GM23248 (cell line): Measurements from ENCODE around the gene DCLK2. TPM values are rescaled to one million over a fixed set of nuclear protein-coding genes. Genes with fewer than 3 reads are reported as not detected.

Source experiments
- DNase-seq: peaks from one replicate; pipeline ENCODE4 v3.0.0-alpha.2; 2015
- H2AFZ ChIP-seq: fragments of 200-600 bp; sonication (generic); 2 replicates; pipeline ENCODE4 v1.6.1; 2016; ENCODE audit warnings: antibody characterized with exemption
- H3F3A ChIP-seq: fragments of 200-600 bp; sonication (generic); 2 replicates; pipeline ENCODE4 v1.6.1; 2016; ENCODE audit warnings: mild to moderate bottlenecking, antibody characterized with exemption, mixed run types; ENCODE audit not compliant: insufficient read depth
- H3K27ac ChIP-seq: fragments of 200-600 bp; sonication (generic); 2 replicates; pipeline ENCODE4 v1.5.1; 2016; ENCODE audit warnings: mild to moderate bottlenecking
- H3K27me3 ChIP-seq: fragments of 200-600 bp; sonication (generic); replicated peaks from 2 replicates; pipeline ENCODE4 v1.6.1; 2016; ENCODE audit warnings: mild to moderate bottlenecking; ENCODE audit not compliant: insufficient read depth
- H3K36me3 ChIP-seq: fragments of 200-600 bp; sonication (generic); 2 replicates; pipeline ENCODE4 v1.6.1; 2016; ENCODE audit warnings: low read depth, mild to moderate bottlenecking
- H3K4me1 ChIP-seq: fragments of 200-600 bp; sonication (generic); 2 replicates; pipeline ENCODE4 v1.6.1; 2016; ENCODE audit warnings: mild to moderate bottlenecking; ENCODE audit not compliant: insufficient read depth
- H3K4me2 ChIP-seq: fragments of 200-600 bp; sonication (generic); one replicate; pipeline ENCODE4 v1.6.1; 2016; ENCODE audit warnings: mild to moderate bottlenecking; ENCODE audit not compliant: unreplicated experiment
- H3K4me3 ChIP-seq: fragments of 200-600 bp; sonication (generic); 2 replicates; pipeline ENCODE4 v1.5.1; 2016; ENCODE audit warnings: mild to moderate bottlenecking
- H3K79me2 ChIP-seq: fragments of 200-600 bp; sonication (generic); 2 replicates; pipeline ENCODE4 v1.6.1; 2016; ENCODE audit warnings: mild to moderate bottlenecking; ENCODE audit not compliant: insufficient read depth
- H3K9ac ChIP-seq: fragments of 200-600 bp; sonication (generic); 2 replicates; pipeline ENCODE4 v1.6.1; 2016; ENCODE audit warnings: mild to moderate bottlenecking
- H3K9me2 ChIP-seq: fragments of 200-600 bp; sonication (generic); 2 replicates; pipeline ENCODE4 v1.6.1; 2016; ENCODE audit warnings: mixed run types, mild to moderate bottlenecking, moderate library complexity; ENCODE audit not compliant: insufficient read depth
- H3K9me3 ChIP-seq: fragments of 200-600 bp; sonication (generic); one replicate; pipeline ENCODE4 v1.6.1; 2017; ENCODE audit warnings: low read depth
- H4K20me1 ChIP-seq: fragments of 200-600 bp; sonication (generic); 2 replicates; pipeline ENCODE4 v1.6.0; 2016; ENCODE audit not compliant: insufficient read depth
- EZH2 ChIP-seq: fragments of 200-600 bp; sonication (generic); IDR thresholded peaks from 2 replicates; pipeline ENCODE4 v1.6.1; 2018; ENCODE audit warnings: antibody characterized with exemption, mild to moderate bottlenecking; ENCODE audit not compliant: insufficient read depth, poor library complexity, severe bottlenecking
- EZH2phosphoT487 ChIP-seq: fragments of 200-600 bp; sonication (generic); IDR thresholded peaks from 2 replicates; pipeline ENCODE4 v1.6.1; 2018; ENCODE audit warnings: antibody characterized with exemption, moderate library complexity, mild to moderate bottlenecking, low read depth; ENCODE audit not compliant: insufficient read depth
- WGBS, 2 experiments: methylation state at CpG; one replicate each; pipeline ENCODE4 v1.1.6; 2015 to 2017; ENCODE audit warnings: low lambda C conversion rate in 2 of 2, low coverage in 1 of 2; ENCODE audit errors: missing lambda C conversion rate in 2 of 2; 5-methylcytosine and 5-hydroxymethylcytosine counted together
- in situ Hi-C: fragments of 300-500 bp; cut with MboI; formaldehyde crosslinking; loops from 2 replicates; pipeline ENCODE4 v1.15.0; 2020
- polyA plus RNA-seq: library from polyadenylated mRNA; unstranded; fragments of >200 nt; fragmentation: Nextera tagmentation; extraction: Ambion mirVana; gene quantifications from 2 replicates; pipeline ENCODE4 v1.2.1, GENCODE V29; 2016
- total RNA-seq: library from RNA; depleted of rRNA; stranded (reverse); fragments of >200 nt; shearing (Covaris generic); gene quantifications from 2 replicates; pipeline ENCODE4 v1.2.3, GENCODE V29; 2014

The DCLK2 gene
- total and polyA plus RNA-seq, 2 experiments from 2014 or later = 1.3 to 2.9 TPM

DNA sequence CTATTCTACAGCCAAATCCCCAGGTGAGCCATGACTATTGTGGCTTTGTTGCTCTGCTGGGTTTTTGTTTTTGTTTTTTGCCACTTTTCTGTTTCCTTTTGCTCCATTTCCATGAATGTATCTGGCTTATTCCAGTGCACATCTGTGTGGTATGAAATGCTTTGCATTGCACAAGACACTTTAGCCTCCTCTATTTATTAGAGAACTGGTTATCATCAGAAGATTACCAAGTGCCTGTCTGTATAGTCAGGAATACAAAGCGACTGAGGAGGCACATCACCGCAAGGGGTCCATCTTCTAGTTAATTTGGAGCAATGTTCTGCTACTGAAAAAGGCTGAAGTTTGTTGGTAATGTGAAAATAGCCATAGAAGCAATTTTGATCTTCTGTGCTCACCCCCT is 120.8 kb downstream of the DCLK2 start:
- H4K20me1 ChIP-seq = no peaks in the 10 kb centered on the region
- H3K27me3 ChIP-seq = no peaks in the 10 kb centered on the region
- no peak for DNase-seq
- TF ChIP-seq EZH2 = no peak
- TF ChIP-seq EZH2phosphoT487 = no peak
- H3K4me1 ChIP-seq = no peaks in the 10 kb centered on the region
- no peaks in the 10 kb centered on the region for H3K79me2 ChIP-seq
- in situ Hi-C loops = no loop called here
- no peaks in the 10 kb centered on the region for H3K9me2 ChIP-seq
- no peak overlapping the region for H3K9ac ChIP-seq
- H3K36me3 ChIP-seq = no peaks in the 10 kb centered on the region
- no peaks in the 10 kb centered on the region for H3F3A ChIP-seq
- H3K27ac ChIP-seq = no peak overlapping the region
- no peak overlapping the region for H3K4me2 ChIP-seq
- H3K9me3 ChIP-seq = no peaks in the 10 kb centered on the region
- 100% methylated on average over 2 of the region's 2 CpGs for WGBS, 2 experiments
- no peak overlapping the region for H3K4me3 ChIP-seq
- H2AFZ ChIP-seq = no peak overlapping the region

DNA sequence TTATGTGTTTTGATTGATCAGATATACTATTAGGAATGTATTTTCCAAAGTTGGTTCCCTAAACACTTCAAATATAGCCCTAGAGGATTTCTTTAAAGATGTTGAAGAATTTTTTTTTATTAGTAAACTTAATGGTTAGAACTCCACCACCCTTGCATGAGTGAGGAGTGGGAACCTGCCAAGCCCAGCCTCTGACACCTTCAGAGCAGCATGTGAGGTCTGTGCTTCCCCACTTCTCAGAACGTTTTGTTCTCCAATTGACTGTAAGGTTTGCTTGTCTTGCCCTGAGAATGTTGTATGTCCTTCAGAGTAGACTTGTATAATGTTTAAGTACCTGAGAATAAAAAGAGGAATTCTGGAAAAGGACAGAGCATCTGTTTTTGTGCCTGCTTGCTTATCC is 126.8 kb downstream of the DCLK2 start:
- no peaks in the 10 kb centered on the region for H4K20me1 ChIP-seq
- no peaks in the 10 kb centered on the region for H3K9me3 ChIP-seq
- H2AFZ ChIP-seq = no peak overlapping the region
- no peak overlapping the region for H3K4me3 ChIP-seq
- WGBS, 2 experiments = 81 to 95% methylated on average over 1 of the region's 1 CpG
- no peaks in the 10 kb centered on the region for H3K79me2 ChIP-seq
- no peaks in the 10 kb centered on the region for H3F3A ChIP-seq
- no peak overlapping the region for H3K9ac ChIP-seq
- DNase-seq = no peak
- H3K4me2 ChIP-seq = no peak overlapping the region
- H3K36me3 ChIP-seq = no peaks in the 10 kb centered on the region
- TF ChIP-seq EZH2phosphoT487 (no peak), EZH2 (no peak)
- H3K9me2 ChIP-seq = no peaks in the 10 kb centered on the region
- H3K27ac ChIP-seq = no peak overlapping the region
- H3K4me1 ChIP-seq = no peaks in the 10 kb centered on the region
- in situ Hi-C loops = no loop called here
- no peaks in the 10 kb centered on the region for H3K27me3 ChIP-seq

DNA sequence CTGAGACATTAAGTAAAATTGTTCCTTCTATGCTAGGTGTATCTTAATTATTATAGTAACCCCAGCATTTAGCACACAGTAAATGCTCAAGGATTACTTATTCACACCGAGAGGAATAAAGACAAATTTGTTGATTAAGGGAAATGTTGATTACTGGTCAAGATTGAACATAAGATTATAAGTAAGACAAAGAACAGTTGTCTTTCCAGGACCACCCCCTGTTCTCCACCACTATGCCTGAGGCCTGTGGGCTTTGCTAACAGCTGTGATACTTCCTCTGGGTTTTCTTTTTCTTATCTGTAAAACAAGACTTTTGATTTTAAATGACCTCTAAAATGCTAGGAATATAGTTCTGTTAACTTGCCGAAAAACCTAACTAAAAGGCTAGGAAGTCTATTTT is 128.0 kb downstream of the DCLK2 start:
- H3K27ac ChIP-seq = no peak overlapping the region
- no peaks in the 10 kb centered on the region for H3K9me2 ChIP-seq
- H3K79me2 ChIP-seq = no peaks in the 10 kb centered on the region
- no peak overlapping the region for H2AFZ ChIP-seq
- no peaks in the 10 kb centered on the region for H3K9me3 ChIP-seq
- 96 to 99% methylated on average over 2 of the region's 2 CpGs for WGBS, 2 experiments
- H3K36me3 ChIP-seq = no peaks in the 10 kb centered on the region
- H3K27me3 ChIP-seq = no peaks in the 10 kb centered on the region
- TF ChIP-seq EZH2phosphoT487 (no peak), EZH2 (no peak)
- no peaks in the 10 kb centered on the region for H3F3A ChIP-seq
- peaks cover 2% of the 10 kb centered on the region; the same call in 1 of the 2 replicates for H3K4me1 ChIP-seq
- no peak overlapping the region for H3K4me3 ChIP-seq
- in situ Hi-C loops = no loop called here
- no peak overlapping the region for H3K4me2 ChIP-seq
- no peak overlapping the region for H3K9ac ChIP-seq
- H4K20me1 ChIP-seq = no peaks in the 10 kb centered on the region
- no peak for DNase-seq

DNA sequence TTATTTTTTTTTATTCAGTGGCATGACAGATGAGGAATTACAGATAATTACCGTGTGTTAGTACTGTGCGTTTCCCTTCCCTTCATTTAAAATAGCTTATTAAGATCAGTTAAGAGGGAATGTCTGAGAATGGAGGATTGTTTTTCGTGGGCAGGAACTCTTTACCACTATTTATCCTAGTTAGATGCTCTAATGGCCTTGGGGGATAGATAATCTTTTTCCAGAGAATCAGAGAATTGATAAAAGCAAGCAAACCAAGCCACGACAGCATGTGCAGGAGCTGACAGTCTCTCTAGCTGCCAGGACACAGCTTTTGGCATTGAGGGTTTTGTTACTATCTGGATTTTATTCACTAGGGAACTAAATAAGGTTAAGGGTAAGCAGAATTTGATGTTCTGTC is 128.7 kb downstream of the DCLK2 start:
- no peaks in the 10 kb centered on the region for H3K27me3 ChIP-seq
- no peak overlapping the region for H3K4me3 ChIP-seq
- no peaks in the 10 kb centered on the region for H3K79me2 ChIP-seq
- H3K36me3 ChIP-seq = no peaks in the 10 kb centered on the region
- H3K4me1 ChIP-seq = peaks cover 8% of the 10 kb centered on the region; the same call in 1 of the 2 replicates
- no peak for DNase-seq
- H2AFZ ChIP-seq = no peak overlapping the region
- 96% methylated on average over 4 of the region's 4 CpGs for WGBS, 2 experiments
- TF ChIP-seq EZH2 (no peak), EZH2phosphoT487 (no peak)
- H3K9me3 ChIP-seq = no peaks in the 10 kb centered on the region
- H3K4me2 ChIP-seq = no peak overlapping the region
- H3F3A ChIP-seq = peaks cover 5% of the 10 kb centered on the region; the same call in 1 of the 2 replicates
- no peak overlapping the region for H3K9ac ChIP-seq
- in situ Hi-C loops = no loop called here
- H3K9me2 ChIP-seq = no peaks in the 10 kb centered on the region
- no peak overlapping the region for H3K27ac ChIP-seq
- no peaks in the 10 kb centered on the region for H4K20me1 ChIP-seq

DNA sequence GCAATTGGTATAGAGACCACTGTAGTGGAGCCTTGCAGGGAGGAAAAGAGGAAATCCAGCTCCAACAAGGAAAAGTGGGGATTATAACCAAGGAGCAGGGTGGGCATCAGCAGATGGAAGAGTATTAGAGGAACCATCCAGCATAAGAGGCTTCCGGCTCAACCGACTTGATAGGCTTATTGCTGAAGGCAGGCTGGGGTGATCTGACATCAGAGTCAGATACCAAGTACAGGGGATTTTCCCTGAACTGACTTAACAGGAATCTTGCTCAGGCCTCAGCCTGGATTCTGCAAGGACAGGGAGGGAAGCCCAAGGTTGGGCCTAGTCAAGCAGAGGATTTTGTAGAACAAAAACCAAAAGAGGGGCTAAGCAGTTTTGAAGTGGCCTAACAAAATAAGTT is 129.6 kb downstream of the DCLK2 start:
- no peaks in the 10 kb centered on the region for H4K20me1 ChIP-seq
- no peaks in the 10 kb centered on the region for H3K9me2 ChIP-seq
- no peaks in the 10 kb centered on the region for H3K27me3 ChIP-seq
- DNase-seq = no peak
- H3K36me3 ChIP-seq = no peaks in the 10 kb centered on the region
- no peaks in the 10 kb centered on the region for H3K9me3 ChIP-seq
- H2AFZ ChIP-seq = no peak overlapping the region
- no peak overlapping the region for H3K27ac ChIP-seq
- in situ Hi-C loops = no loop called here
- H3K4me3 ChIP-seq = no peak overlapping the region
- no peak overlapping the region for H3K4me2 ChIP-seq
- TF ChIP-seq EZH2 (no peak), EZH2phosphoT487 (no peak)
- peaks cover 13% of the 10 kb centered on the region; the same call in 1 of the 2 replicates for H3F3A ChIP-seq
- 95 to 100% methylated on average over 2 of the region's 2 CpGs for WGBS, 2 experiments
- H3K79me2 ChIP-seq = no peaks in the 10 kb centered on the region
- peaks cover 16% of the 10 kb centered on the region for H3K4me1 ChIP-seq
- H3K9ac ChIP-seq = no peak overlapping the region
